Activated T-cell treated with anti-CD3 and anti-CD28 coated beads for 24 hours (primary cell): Measurements from ENCODE around the gene LGALS3BP.

Source experiments
- DNase-seq: peaks from one replicate; pipeline ENCODE4 v3.0.0-alpha.2; 2020; ENCODE audit warnings: low read depth

Gene LGALS3BP

GRCh38 chr17:79014158-79014758 is 34.5 kb upstream of the LGALS3BP start:
- DNase-seq, result no peak

- no peak for DNase-seq
These were observed 32.9 kb upstream of the LGALS3BP start for GRCh38 chr17:79012563-79013134.

- no peak for DNase-seq
These were observed 31.9 kb upstream of the LGALS3BP start for GRCh38 chr17:79011451-79012147.

GRCh38 chr17:79010304-79010646 is 30.6 kb upstream of the LGALS3BP start:
- no peak for DNase-seq

- peak; percentile 78 for DNase-seq
These were observed 29.9 kb upstream of the LGALS3BP start, which contains the start of gene CANT1 for GRCh38 chr17:79009397-79010303. TSS of gene CANT1 (minus strand) at chr17:79009764. CDS start at chr17:78997622, 12,142 bp downstream.

GRCh38 chr17:79008666-79009387 is 29.1 kb upstream of the LGALS3BP start:
- no peak for DNase-seq

GRCh38 chr17:79007504-79008381 is 28.0 kb upstream of the LGALS3BP start:
- no peak for DNase-seq

- DNase-seq, result no peak
These were observed 27.2 kb upstream of the LGALS3BP start for GRCh38 chr17:79006794-79007503.

GRCh38 chr17:79006046-79006445 is 26.3 kb upstream of the LGALS3BP start:
- no peak for DNase-seq

DNA sequence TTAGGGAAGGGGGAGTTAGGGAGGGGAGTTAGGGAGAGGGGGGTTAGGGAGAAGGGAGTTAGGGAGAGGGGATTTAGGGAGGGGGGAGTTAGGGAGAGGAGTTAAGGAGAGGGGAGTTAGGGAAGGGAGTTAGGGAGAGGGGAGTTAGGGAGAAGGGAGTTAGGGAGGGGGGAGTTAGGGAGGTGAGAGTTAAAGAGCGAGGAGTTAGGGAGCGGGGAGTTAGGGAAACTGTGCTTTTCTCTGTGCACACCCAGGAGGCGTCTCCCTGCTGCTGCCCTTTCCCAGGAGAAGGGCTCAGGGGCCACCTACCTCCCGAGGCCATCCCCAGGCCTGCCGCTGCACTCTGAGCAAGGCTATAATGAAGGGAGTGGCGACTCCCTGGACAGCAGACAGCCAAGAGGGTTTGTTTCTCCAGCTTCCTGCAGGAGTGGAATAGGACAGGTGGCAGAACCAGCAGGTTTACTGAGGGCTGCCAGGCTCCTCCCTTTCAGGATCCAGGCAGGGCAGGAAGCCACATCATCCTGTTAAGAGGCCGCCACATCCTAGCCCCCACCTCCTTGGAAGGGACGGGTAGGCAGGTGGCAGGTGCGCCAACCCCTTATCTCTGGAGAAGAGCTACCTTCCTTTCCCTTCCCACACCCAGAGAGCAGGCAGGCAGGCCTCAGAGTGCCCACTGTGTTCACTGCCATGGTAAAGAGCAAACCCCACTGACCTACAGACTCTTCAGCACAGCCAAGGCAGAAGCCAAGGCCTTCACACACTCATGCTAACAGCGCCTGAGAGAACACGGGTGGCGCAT is 25.5 kb upstream of the LGALS3BP start:
- no peak for DNase-seq

- no peak for DNase-seq
These were observed 24.1 kb upstream of the LGALS3BP start for GRCh38 chr17:79003661-79004411.

DNA sequence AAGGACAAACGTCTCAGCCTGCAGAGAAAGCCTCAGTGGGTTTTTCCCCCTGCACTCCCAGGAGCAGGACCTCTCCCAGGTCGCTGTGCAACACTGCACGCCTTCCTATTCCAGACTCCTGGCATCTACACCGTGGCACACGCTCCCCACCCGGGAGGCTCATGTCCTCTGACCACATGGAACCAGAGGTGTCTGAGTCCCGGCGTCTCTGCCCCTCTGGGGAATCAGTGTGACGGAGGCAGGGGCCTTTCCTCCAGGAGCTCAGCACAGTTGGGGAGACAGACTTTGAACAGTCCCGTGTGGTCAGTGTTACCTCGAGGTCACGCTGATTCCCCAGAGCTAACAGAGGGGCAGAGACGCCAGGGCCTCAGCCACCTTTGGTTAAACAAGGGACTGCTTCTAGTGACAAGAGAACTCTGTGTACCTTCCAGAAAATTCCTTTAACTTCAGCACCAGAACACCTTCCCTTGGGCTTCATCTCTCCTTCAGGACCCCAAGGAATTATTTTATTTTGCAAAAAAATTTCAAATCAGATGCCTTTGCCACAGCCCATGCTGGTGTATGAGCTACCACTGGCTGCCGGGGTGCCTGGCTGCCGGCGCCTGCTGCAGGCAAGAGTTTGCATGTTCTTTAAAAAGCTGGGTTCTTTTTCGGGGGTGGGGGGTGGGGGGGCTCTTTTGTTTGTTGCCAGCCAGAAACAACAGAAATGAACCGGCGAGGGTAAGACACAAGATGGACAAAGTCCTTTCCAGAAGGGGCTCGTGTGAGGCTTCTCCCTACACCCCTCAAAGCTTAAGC is 23.3 kb upstream of the LGALS3BP start:
- DNase-seq, result no peak

- DNase-seq, result no peak
These were observed 22.6 kb upstream of the LGALS3BP start for GRCh38 chr17:79002291-79002690.

DNA sequence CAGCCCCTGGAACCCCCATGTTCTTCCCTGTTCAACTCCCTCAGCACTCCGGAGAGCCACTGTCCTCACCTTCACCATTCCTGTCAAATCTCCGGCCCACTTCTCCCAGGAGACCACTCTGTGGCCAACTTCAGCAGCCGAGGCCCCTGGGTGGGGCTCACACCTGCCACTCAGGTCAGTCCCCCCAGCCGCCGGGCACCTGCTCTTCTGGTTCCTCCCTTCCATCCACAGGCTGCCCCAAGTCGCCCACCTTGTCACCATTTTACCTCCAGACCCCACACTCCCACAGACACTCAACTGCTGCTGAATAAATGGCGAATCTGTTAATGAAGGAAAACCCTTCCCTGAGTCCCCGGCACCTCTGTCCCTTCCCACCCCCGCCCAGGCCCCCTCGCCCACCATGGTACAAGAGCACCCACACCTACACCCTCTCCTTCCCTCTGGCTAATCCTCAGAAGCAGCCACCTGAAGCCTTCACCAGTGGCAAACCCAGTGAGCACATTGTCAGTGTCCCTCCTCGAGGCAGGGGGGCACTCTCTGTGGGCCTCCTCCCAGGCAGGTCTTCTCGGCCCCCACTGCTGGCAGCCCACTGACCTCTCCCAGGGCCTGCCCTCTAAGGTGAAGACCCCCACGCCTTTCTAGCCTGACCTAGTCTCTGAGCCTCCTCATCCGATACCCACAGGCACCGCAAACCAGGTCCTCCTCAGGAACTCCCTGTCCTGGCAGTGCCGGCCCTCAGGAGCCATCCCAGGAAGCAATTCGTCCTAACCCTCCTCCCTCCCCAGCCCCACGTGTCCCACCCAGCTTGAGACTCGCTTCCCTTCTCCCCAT is 21.7 kb upstream of the LGALS3BP start:
- no peak for DNase-seq

DNA sequence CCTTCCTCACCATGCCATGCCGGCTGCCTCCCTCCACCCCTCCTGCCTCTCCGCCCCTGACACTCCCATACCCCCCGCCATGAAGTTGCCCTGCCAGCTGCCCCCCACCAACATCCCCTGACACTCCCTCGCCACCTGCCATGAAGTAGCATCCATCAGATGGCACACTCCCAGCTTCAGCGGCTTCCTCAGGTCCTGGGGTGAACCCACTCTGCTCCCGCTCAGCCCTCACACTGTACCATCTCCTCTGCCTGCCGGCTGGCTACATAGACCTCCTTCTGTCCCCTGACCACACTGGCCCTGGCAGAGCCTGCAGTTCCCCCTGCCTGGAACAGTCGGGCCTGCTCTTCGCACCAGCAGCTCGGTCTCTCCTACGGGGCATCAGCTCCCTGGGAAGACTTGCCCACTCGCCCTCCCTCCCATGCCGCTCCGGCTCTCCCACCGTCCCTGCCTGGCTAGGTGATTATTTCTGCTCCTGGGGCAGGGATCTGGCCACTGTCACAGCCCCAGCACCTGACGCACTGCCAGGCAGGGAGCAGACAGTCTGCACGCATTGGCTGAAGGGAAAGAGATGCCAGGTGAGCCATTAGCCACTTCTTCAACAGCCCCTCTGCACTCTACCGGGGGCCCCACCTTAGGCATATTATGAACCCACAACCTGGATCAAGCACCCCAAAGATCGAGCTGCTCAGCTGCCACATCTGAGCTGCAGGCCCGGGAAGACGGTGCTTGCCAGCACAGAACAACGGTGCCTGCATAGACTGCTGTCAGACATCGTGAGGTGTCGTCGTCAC is 20.9 kb upstream of the LGALS3BP start:
- DNase-seq, result no peak

GRCh38 chr17:78999947-79000395 is 20.2 kb upstream of the LGALS3BP start:
- DNase-seq, result no peak
